Measurements from ENCODE around the gene KCNC1.

Gene KCNC1

DNA sequence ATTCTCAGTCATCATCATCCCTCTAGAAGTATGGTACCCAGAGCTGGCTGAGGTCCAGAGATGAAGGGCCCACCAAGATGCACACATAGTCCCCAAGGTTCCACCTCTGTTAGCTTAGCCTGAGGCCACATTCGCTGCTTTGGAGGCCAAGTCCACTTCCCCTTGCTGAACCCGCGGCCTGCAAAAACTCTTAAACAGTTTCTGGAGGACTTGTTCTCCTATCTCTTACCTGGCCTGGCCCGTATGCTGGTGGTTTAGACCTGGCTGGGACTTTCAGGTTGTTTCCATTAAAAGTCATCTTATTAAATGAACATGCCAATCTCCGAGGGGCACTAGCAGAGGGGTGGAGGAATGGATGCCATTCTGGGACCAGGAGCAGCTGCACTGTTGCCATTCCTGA, 64.6 kb downstream of the KCNC1 start:
- no peak for DNase-seq

- DNase-seq = no peak
Observed at GRCh38 chr11:17801166-17801565, 66.6 kb downstream of the KCNC1 start.

DNA sequence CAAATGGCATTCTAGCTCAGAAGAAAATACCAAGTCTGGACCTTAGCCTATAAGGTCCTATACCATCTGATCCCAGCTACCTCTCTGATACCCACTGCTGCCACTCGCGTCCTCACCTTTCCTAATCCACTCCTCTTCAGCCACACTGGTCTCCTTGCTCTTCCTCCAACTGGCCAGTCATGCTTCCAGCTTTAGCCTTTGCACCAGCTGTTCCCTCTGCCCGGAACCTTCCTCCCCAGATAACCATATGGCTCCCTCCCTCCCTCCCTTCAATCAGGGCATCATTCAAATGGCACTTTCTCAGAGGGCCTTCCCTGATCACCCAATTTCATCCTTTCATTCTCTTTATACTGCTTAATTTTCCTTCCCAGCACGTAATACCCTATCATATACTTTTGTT, 67.9 kb downstream of the KCNC1 start:
- DNase-seq = no peak

DNA sequence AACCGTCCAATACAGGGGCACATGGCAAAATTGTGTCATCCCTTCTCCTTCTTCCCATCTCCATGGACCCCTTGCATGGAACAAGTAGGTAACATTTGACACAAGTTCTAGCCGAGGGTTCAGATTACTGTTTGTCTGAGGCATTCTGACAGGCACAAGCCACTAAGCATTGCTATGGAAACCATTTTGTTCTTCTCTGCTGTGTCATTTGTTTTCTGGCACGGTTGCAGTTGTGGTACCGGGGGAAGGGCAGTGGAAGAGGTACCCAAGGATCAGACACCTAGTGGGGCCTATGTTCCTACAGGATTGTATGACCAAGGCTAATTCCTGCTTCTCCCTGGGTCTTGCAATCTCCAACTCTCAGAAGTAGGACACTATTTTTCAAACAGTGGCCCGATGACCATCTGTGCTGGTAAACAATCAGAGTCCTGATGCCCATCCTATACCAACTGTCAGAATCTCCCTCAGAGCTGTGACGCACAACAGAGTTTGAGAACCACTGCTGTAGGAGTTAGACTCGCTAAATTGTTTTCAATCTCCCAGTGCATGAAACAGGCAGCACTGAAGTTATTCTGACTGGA, 69.3 kb downstream of the KCNC1 start:
- no peak for DNase-seq

GRCh38 chr11:17805043-17805442, 70.5 kb downstream of the KCNC1 start:
- no peak for DNase-seq

DNA sequence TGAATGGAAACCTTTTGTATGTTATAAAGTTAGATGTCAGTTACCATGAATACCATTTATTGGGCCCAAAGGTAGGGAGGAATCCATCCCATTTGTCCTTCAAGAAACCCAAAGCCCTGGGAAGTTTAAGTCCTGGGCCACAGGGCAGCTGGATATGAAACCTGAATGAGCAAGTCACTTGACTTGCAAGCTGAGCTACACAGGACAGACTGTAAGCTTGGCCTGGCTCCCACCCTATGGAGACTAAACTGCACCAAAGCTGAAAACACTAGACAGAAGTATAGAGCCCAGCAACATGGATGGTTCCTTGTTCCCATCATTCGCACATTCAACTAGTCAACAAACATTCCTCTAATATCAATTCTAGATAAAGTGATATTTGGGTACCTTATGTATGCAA, 71.3 kb downstream of the KCNC1 start:
- no peak for DNase-seq

- DNase-seq = no peak
Observed at GRCh38 chr11:17807034-17807433, 72.5 kb downstream of the KCNC1 start.

GRCh38 chr11:17810041-17810440, 75.5 kb downstream of the KCNC1 start:
- DNase-seq = no peak

DNA sequence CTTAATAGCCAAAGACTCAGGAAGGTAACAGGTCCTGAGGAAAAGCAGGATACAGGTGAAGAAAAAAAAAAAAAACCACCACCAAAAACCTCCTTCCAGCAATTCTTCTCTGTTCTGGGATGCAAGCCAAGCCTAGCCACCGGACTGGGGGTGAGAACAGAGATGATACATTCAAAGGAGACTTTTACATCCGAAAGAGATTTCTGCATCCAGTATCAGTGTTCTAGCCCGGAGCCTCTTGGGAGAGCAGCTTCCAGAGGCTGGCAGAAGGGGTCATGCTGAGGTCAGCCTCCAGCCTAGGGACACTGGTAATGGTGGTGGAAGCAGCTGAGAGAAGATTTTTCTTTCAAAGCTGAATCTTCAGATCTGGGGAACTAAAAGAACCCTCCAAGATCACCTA, 76.2 kb downstream of the KCNC1 start:
- DNase-seq = no peak

DNA sequence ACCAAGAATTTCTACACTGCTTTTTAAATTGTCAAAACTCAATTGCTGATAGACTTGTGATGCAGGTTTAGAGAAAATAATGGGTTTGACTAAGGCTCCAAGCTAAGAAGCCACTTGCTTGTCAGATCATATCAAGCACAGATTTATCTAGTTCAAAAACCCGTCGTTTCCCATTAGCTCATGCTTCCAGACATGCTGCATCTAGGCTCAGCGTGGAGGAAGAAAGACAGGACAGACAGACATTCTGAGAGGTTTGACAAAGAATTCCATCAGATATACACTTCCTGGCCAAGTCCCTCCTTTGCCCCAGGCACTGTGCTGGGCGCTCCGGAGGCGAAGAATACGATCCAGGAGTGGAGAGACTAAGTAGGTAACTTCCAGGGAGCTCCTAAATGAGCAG, 76.8 kb downstream of the KCNC1 start:
- DNase-seq = no peak

DNA sequence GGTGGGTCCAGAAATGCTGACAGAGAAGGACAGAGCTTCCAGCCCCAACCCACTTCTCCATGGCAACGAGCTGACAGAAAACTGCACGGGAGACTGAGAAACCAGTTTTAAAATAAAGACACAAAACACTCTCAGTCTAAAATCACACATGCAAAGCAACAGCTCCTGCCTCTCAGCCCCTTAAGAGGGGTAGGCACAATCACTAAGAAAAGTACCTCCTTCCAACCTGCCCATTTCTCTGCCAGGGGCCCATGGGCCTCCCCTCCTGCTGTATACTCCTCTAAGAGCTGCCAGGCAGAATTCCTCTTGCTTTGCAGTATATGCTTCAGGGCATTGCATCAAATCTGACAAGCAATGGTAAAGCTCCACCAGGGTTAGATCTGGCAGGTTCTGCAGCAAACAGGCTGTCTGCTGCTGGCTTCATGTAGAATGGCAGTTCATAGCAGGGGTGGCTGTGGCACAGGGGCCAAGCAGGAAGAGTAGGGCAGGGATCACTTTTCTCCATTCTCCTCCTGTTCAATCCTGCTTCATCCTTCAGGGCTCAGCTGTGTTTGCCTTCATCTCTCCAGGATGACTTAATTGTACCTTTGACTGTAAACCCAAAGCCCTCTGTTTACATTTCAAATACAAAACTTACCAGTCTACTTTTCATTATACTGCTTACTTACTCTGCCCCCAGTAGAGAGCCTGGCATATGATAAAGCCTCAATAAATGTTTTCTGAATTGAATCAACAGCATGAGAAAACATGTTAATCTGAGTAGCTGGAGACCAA, 77.7 kb downstream of the KCNC1 start:
- no peak for DNase-seq

DNA sequence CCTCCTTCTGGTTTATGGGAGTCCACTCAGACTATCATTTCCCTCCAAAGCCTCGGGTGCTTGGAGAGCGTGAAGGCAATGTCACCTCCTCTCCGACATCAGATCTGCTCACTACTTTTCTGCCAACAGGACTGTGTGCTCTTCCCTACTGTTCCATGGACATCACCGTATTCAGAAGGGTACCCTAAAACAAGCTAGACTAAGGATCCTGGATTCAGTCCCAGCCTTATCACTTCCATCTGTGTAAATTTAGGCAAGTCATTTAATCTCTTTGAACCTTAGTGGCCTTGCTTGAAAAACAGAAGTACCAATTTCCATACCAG, 78.2 kb downstream of the KCNC1 start:
- no peak for DNase-seq

GRCh38 chr11:17813391-17814059, 78.9 kb downstream of the KCNC1 start:
- DNase-seq = no peak

GRCh38 chr11:17814546-17814945, 80.0 kb downstream of the KCNC1 start:
- no peak for DNase-seq

- DNase-seq = no peak
Observed at GRCh38 chr11:17816232-17816931, 81.8 kb downstream of the KCNC1 start.

DNA sequence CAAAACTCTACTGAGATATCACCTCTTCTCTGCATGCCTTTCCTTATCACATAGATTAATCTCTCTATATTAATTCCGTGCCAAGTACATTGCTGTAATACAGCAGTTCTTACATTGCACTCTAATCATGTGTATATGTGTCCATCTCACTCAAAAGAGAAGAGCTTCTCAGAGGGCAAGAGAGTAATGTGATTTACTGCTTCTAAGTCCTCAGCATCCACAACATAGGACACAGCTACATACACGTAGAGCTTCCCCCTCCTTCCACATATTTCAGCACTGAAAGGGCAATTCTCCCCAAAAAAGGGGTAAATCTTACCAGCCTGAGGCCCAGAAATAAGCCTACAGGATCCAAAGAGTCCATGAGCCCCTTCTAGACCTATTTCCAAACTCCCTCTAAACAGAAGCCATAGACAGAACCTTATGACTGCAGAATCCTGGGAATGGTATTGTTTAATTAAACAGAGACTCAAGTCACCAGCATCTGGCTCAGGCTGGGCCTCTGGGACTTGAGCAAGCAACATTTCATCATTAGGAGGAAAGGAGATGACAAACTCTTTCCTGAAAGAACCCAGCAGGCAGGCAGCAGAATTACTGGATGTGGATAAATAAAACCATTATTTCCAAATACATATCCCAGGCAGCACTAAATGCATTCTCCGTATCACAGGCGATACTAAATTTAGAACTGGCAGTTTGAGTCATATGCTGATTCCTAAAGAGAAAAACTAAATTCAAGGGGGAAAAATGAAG, 87.2 kb downstream of the KCNC1 start:
- DNase-seq = no peak

DNA sequence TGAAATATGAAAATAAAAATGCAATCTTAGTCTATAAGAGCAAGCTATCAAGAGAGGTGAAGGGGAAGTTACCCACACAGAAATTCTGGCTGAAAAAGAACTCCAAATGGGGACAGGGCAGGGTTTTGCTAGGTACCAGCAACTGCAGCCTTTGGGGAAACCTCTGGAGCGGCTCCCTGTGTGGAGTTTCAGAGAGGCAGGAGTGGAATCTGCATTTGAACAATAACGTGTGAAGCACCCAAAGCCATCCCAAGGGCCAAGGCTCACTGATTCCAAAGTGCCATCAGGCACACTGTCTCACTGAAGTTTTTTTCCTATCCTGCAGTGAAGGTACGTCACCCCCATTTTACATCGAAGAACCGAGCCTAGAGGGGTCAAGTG, 87.8 kb downstream of the KCNC1 start:
- DNase-seq = no peak

GRCh38 chr11:17827006-17827405, 92.4 kb downstream of the KCNC1 start:
- DNase-seq = no peak

DNA sequence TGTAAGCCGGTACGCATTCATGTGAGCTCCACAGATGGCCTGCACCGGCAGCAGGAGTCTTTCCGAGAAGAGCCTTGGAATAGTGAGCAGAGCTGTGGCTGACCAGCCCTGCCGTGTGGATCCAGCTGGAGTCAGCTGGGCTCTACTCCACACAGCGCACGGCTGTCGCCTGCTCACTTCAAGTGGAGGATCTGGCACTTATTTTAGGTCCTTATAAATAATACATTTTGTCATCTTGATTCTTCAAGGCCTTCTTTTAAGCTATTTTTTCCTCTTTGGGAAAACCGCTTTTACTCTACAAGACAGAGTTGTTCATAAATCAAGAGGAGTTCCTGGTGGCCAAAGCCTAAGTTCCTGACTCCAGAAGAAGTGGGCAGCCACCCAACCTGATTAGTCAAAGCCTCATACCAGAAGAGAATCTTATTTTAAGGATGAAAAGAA, 93.8 kb downstream of the KCNC1 start:
- DNase-seq = no peak

DNA sequence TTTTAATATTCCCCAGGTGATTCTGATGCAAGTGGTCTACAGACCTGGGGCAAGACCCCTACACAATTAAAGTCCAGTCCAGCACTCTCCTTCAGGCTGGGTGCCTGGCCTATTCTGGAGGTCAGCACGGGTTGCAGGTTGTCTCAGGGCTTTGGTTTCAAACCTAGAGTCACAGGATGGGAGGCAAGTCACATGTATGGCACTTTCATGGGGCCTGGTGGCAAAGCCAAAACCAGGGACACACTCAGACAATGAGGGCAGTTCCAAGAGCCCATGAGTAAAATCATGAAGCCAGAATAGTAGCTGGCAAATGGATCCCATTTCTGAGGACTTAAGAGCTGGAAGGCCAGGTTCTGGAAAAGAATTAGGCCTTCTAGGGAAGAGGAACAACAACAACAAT, 96.6 kb downstream of the KCNC1 start:
- DNase-seq = no peak

- DNase-seq = no peak
Observed at GRCh38 chr11:17831883-17832282, 97.3 kb downstream of the KCNC1 start.

Data from NCI-H1436 treated with DMSO at 0.1 percent for 48 hours (cell line).